ENCODE results near the gene PSMC5.
"Not testable (repeated sequence)": the region's sequence is repeated elsewhere in the genome, so short reads cannot be mapped to it uniquely, and the experiment has no call there.

DNA sequence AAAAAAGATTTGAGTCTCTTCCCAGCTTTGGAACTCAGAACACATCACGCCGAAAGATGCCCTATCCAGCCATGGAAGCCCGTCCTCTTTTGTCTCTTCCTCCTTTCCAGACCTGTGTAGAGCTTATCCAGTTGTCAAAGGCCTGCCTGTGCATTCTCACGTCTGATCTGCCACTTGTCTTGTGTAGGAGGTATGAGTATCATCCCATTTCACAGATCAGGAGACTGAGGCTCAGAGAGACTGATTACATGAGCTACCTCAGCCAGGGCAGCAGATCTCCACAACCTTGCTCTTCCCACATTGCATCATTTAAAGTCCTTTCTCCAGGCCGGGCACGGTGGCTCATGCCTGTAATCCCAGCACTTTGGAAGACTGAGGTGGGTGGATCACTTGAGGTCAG, 47.5 kb downstream of the PSMC5 start:
- not testable (repeated sequence) for TF ChIP-seq POLR2A (IDR thresholded peaks at IDR 0.05; ENCODE audit: low read depth, low read length); JUNB (IDR thresholded peaks at IDR 0.05)
- TF ChIP-seq, protein P1, sequence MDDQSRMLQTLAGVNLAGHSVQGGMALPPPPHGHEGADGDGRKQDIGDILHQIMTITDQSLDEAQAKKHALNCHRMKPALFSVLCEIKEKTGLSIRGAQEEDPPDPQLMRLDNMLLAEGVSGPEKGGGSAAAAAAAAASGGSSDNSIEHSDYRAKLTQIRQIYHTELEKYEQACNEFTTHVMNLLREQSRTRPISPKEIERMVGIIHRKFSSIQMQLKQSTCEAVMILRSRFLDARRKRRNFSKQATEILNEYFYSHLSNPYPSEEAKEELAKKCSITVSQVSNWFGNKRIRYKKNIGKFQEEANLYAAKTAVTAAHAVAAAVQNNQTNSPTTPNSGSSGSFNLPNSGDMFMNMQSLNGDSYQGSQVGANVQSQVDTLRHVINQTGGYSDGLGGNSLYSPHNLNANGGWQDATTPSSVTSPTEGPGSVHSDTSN (IDR thresholded peaks at IDR 0.05; ENCODE audit: insufficient replicate concordance, low read depth, low read length): not testable (repeated sequence)
